Gastrocnemius medialis (tissue), 4 donors: Measurements from ENCODE around the gene TMC2.

Experiments
- POLR2A ChIP-seq, 2 donors: fragments of 450-650 bp; IDR thresholded peaks; one replicate each; pipeline ENCODE4 v1.6.1; 2017; ENCODE audit warnings: antibody characterized with exemption in 2 of 2, mild to moderate bottlenecking in 2 of 2, moderate library complexity in 2 of 2
- TF ChIP-seq, protein P1 (sequence below), 5 experiments: fragments of 450-650 bp in 3 of 5; fragments of 200-600 bp in 2 of 5; sonication (generic) in 2 of 5; IDR thresholded peaks in 4 of 5; conservative IDR thresholded peaks in 1 of 5; 1 replicate in 4 of 5; 2 replicates in 1 of 5; pipeline ENCODE4 v1.5.1; 2016 to 2019; ENCODE audit warnings: antibody characterized with exemption in 5 of 5, mild to moderate bottlenecking in 3 of 5, moderate library complexity in 3 of 5

DNA sequence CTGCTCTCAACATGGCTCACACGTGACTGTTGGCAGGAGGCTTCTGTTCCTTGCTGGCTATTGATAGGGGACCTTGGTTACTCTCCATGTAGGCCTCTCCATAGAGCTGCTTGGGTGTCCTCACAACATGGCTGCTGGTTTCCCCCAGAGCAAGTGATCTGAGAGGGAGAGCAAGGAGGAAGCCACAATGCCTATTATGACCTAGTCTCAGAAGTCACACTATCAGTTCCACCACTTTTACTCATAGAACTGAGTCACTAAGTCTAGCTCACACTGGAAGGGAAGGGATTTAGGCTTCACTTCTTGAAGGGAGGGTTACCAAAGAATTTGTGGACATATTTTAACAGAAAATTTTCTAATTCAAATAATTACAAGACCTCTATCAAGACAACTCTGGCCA, 107.3 kb downstream of the TMC2 start:
- TF ChIP-seq, protein P1, sequence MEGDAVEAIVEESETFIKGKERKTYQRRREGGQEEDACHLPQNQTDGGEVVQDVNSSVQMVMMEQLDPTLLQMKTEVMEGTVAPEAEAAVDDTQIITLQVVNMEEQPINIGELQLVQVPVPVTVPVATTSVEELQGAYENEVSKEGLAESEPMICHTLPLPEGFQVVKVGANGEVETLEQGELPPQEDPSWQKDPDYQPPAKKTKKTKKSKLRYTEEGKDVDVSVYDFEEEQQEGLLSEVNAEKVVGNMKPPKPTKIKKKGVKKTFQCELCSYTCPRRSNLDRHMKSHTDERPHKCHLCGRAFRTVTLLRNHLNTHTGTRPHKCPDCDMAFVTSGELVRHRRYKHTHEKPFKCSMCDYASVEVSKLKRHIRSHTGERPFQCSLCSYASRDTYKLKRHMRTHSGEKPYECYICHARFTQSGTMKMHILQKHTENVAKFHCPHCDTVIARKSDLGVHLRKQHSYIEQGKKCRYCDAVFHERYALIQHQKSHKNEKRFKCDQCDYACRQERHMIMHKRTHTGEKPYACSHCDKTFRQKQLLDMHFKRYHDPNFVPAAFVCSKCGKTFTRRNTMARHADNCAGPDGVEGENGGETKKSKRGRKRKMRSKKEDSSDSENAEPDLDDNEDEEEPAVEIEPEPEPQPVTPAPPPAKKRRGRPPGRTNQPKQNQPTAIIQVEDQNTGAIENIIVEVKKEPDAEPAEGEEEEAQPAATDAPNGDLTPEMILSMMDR (IDR thresholded peaks at IDR 0.05 in 4 of 5, conservative IDR thresholded peaks at IDR 0.05 in 1 of 5): no peak
- TF ChIP-seq POLR2A (IDR thresholded peaks at IDR 0.05): no peak
